ENCODE results near the gene CMTM1. TPM values are rescaled to one million over a fixed set of nuclear protein-coding genes. Genes with fewer than 3 reads are reported as not detected.

The CMTM1 gene
- total RNA-seq, 1 experiment from 2014 or later: 7.1 TPM

- POLR2A ChIA-PET: no interaction called here
Measured at GRCh38 chr16:66551348-66551759, 14.9 kb upstream of the CMTM1 start.

GRCh38 chr16:66551788-66552285 lies 14.4 kb upstream of the CMTM1 start:
- H3K9me3 ChIP-seq (ENCODE audit: control insufficient read depth, insufficient read depth, low read depth, low read length): no peaks in the 10 kb centered on the region
- ChIA-PET CTCF (no interaction called here), POLR2A (interaction anchor here (0.7 kb wide), 1 partner anchor 11 kb away, joined by 4 read pairs; no protein-coding TSS in a partner anchor)
- in situ Hi-C loops (cut with HindIII; ENCODE audit: low pct_unique_long_range_greater_than_20kb, low sequenced_read_pairs) (no loop called here), intact Hi-C loops (cut with micrococcal nuclease; ENCODE audit: unreplicated experiment) (no loop called here)
- ATAC-seq: 0 out of 2 replicates have a peak, but pooled peaks have one; percentile 1
- no peaks in the 10 kb centered on the region for H3K27me3 ChIP-seq (ENCODE audit: control insufficient read depth, insufficient read depth, low read length)
- peak overlapping the region; percentile 96 for H3K27ac ChIP-seq (ENCODE audit: low read length)
- no peak for DNase-seq (ENCODE audit: low read depth, low spot score)
- peaks cover 44% of the 10 kb centered on the region for H3K4me1 ChIP-seq (ENCODE audit: control insufficient read depth, insufficient read depth, low read length)
- TF ChIP-seq REST (IDR thresholded peaks at IDR 0.05; ENCODE audit: insufficient read depth in 1 of 2, low read depth in 2 of 2, low read length in 1 of 2) (no peak), TCF7L2 (IDR thresholded peaks at IDR 0.05; ENCODE audit: low read depth, low read length) (no peak), CTCF (IDR thresholded peaks at IDR 0.05) (no peak; the same call in 1 of the 2 replicates), SIN3A (IDR thresholded peaks at IDR 0.05; ENCODE audit: borderline replicate concordance, insufficient read depth, low read depth, low read length) (no peak), POLR2AphosphoS5 (IDR thresholded peaks at IDR 0.05; ENCODE audit: low read depth, low read length) (no peak)
- H3K4me3 ChIP-seq (ENCODE audit: low read depth in 2 of 2, low read length in 2 of 2): peak overlapping the region; percentile 75 to 86
- no TSS peak for BruUV-seq (replicated peaks)
- H3K36me3 ChIP-seq (ENCODE audit: control insufficient read depth, insufficient read depth, low read length): no peaks in the 10 kb centered on the region; the same call in 1 of the 2 replicates

More at GRCh38 chr16:66551348-66551759, 14.9 kb upstream of the CMTM1 start:
- CTCF ChIA-PET: interaction anchor here (0.6 kb wide), 1 partner anchor 36 kb away, joined by 3 read pairs; no protein-coding TSS in a partner anchor
- TF ChIP-seq REST (IDR thresholded peaks at IDR 0.05; ENCODE audit: insufficient read depth in 1 of 2, low read depth in 2 of 2, low read length in 1 of 2) (no peak), CTCF (IDR thresholded peaks at IDR 0.05) (peak; percentile 30)
- H3K27me3 ChIP-seq (ENCODE audit: control insufficient read depth, insufficient read depth, low read length): no peaks in the 10 kb centered on the region
- DNase-seq (ENCODE audit: low read depth, low spot score): no peak
- BruUV-seq (replicated peaks): no TSS peak
- H3K4me3 ChIP-seq (ENCODE audit: low read depth in 2 of 2, low read length in 2 of 2): no peak overlapping the region
- H3K9me3 ChIP-seq (ENCODE audit: control insufficient read depth, insufficient read depth, low read depth, low read length): no peaks in the 10 kb centered on the region
- H3K4me1 ChIP-seq (ENCODE audit: control insufficient read depth, insufficient read depth, low read length): peaks cover 44% of the 10 kb centered on the region
- H3K27ac ChIP-seq (ENCODE audit: low read length): peak overlapping the region; percentile 96
- peak; percentile 29; the same call in 1 of the 2 replicates for ATAC-seq
- in situ Hi-C loops (cut with HindIII; ENCODE audit: low pct_unique_long_range_greater_than_20kb, low sequenced_read_pairs) (no loop called here), intact Hi-C loops (cut with micrococcal nuclease; ENCODE audit: unreplicated experiment) (no loop called here)
- H3K36me3 ChIP-seq (ENCODE audit: control insufficient read depth, insufficient read depth, low read length): no peaks in the 10 kb centered on the region; the same call in 1 of the 2 replicates

Measured in Panc1 (cell line).